Right cardiac atrium (tissue), 5 donors: Measurements from ENCODE around the gene CHD6. TPM values are rescaled to one million over a fixed set of nuclear protein-coding genes. Genes with fewer than 3 reads are reported as not detected.

Experiments used
- ATAC-seq, 2 donors: fragments of 200-7000 bp; cut with Tn5 transposase; one replicate each; pipeline versions ENCODE4 v1.8.0 to v1.9.1; 2020; ENCODE audit warnings: moderate library complexity in 2 of 2, mild to moderate bottlenecking in 1 of 2
- DNase-seq, 3 donors: peaks; one replicate each; pipeline ENCODE4 v3.0.0-alpha.2; 2020
- H3K27ac ChIP-seq: one replicate; pipeline ENCODE4 v1.5.1; 2013; ENCODE audit warnings: mild to moderate bottlenecking, low read length, control low read depth, moderate library complexity
- H3K27me3 ChIP-seq: one replicate; pipeline ENCODE4 v1.6.1; 2013; ENCODE audit not compliant: control insufficient read depth, insufficient read depth
- H3K4me1 ChIP-seq: one replicate; pipeline ENCODE4 v1.6.1; 2013; ENCODE audit warnings: low read length; ENCODE audit not compliant: control insufficient read depth, insufficient read depth
- H3K4me3 ChIP-seq: one replicate; pipeline ENCODE4 v1.5.1; 2013; ENCODE audit warnings: low read length, control low read depth
- H3K9me3 ChIP-seq: one replicate; pipeline ENCODE4 v1.6.1; 2013; ENCODE audit warnings: low read length; ENCODE audit not compliant: control insufficient read depth
- whole genome bisulfite sequencing: extraction: QIAGEN DNeasy Blood & Tissue Kit; methylation state at CpG from one replicate; pipeline ENCODE4 v1.1.7; 2013; 5-methylcytosine and 5-hydroxymethylcytosine counted together
- intact Hi-C, 4 donors: fragments of 100-400 bp; cut with DNase I; formaldehyde crosslinking; loops; one replicate each; pipeline versions ENCODE4 v1.11.0 to v1.14.0; 2022 to 2023
- polyA plus RNA-seq: library from polyadenylated mRNA; stranded (reverse); fragments of 200-250 nt; gene quantifications from one replicate; pipeline ENCODE4 v1.2.3, GENCODE V29; 2013
- total RNA-seq, 4 donors: library from RNA; stranded (reverse); fragmentation: NEBNext Ultra II Directional; extraction: Animal tissue kit (Norgen Biotek cat#: 25700); gene quantifications; one replicate each; pipeline ENCODE4 v1.2.1, GENCODE V29; 2021
- donor health status: healthy with polysubstance abuse.
- donor health status: DM: no; HTN: yes; CAD: no.
- donor health status: DM: no; HTN: no; CAD: no.
- donor health status: DM: no; HTN: yes; CAD: no; lungs with severe emphysema.
- donor health status: DM: yes; HTN: yes; CAD: no.

The CHD6 gene
- total and polyA plus RNA-seq, 5 donors, result 9.7 to 53.9 (median 49.2) TPM

- ATAC-seq, result no peak
- H3K27me3 ChIP-seq, result no peaks in the 10 kb centered on the region
- H3K4me3 ChIP-seq, result no peak overlapping the region
- 89% methylated on average over 1 of the region's 1 CpG for WGBS
- peak in 1 of 3 donors; percentile 68 for DNase-seq
- no peaks in the 10 kb centered on the region for H3K9me3 ChIP-seq
- intact Hi-C loops, result no loop called here
- peak overlapping the region; percentile 36 for H3K27ac ChIP-seq
- H3K4me1 ChIP-seq, result peaks cover 16% of the 10 kb centered on the region
Observed at GRCh38 chr20:41392295-41392694, 225.9 kb downstream of the CHD6 start.

DNA sequence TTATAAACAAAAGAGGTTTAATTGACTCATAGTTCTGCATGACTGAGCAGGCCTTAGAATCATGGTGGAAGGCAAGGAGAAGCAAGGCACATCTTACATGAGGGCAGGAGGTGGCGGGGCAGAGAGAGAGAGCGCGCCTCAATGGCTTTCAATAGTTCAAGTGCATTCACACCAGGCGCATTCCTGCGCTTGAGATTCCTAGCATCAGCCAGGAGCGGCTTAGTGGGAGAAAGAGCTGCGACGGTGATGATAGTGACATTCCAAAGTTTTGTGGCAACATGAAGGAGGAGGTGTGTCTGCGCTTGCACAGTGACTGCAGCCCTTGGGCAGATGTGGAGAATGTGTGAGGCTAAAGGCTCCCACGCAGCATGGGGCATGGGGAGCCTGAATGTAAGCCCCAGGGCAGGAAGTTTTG lies 226.6 kb downstream of the CHD6 start:
- DNase-seq (no peak), ATAC-seq (no peak)
- H3K4me3 ChIP-seq, result no peak overlapping the region
- H3K9me3 ChIP-seq, result no peaks in the 10 kb centered on the region
- intact Hi-C loops, result no loop called here
- H3K27ac ChIP-seq, result no peak overlapping the region
- no peaks in the 10 kb centered on the region for H3K27me3 ChIP-seq
- WGBS, result 72% methylated on average over 10 of the region's 10 CpGs
- peaks cover 19% of the 10 kb centered on the region for H3K4me1 ChIP-seq

GRCh38 chr20:41390889-41391288 lies 227.3 kb downstream of the CHD6 start:
- intact Hi-C loops, result no loop called here
- no peak overlapping the region for H3K27ac ChIP-seq
- 97% methylated on average over 3 of the region's 3 CpGs for WGBS
- DNase-seq (no peak), ATAC-seq (no peak)
- no peaks in the 10 kb centered on the region for H3K27me3 ChIP-seq
- H3K9me3 ChIP-seq, result no peaks in the 10 kb centered on the region
- no peak overlapping the region for H3K4me3 ChIP-seq
- peaks cover 19% of the 10 kb centered on the region for H3K4me1 ChIP-seq

DNA sequence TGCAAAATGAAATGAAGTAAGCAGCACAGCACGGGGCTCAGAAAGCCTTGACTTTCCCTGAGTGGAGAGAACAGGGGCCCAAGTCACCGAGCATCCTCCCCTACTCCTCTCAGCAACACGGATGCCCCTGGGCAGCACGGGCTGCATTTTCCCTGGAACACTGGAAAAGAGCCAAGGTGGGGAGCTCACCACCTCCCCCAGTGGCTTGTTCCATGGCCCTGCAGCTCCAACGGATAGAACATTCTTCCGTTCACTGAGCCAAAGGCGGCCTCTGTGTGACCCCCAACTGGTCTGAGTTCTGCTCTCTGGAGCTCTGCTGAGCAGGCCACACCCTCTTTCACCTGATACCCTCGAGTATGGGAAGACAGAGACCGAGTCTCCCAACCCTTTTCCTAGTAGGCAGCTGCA lies 230.7 kb downstream of the CHD6 start:
- intact Hi-C loops, result no loop called here
- H3K27me3 ChIP-seq, result no peaks in the 10 kb centered on the region
- DNase-seq (peak in 1 of 3 donors; percentile 69), ATAC-seq (peak; percentile 47 to 51)
- H3K27ac ChIP-seq, result no peak overlapping the region
- no peak overlapping the region for H3K4me3 ChIP-seq
- peaks cover 11% of the 10 kb centered on the region for H3K4me1 ChIP-seq
- no peaks in the 10 kb centered on the region for H3K9me3 ChIP-seq
- WGBS, result 26% methylated on average over 9 of the region's 9 CpGs

DNA sequence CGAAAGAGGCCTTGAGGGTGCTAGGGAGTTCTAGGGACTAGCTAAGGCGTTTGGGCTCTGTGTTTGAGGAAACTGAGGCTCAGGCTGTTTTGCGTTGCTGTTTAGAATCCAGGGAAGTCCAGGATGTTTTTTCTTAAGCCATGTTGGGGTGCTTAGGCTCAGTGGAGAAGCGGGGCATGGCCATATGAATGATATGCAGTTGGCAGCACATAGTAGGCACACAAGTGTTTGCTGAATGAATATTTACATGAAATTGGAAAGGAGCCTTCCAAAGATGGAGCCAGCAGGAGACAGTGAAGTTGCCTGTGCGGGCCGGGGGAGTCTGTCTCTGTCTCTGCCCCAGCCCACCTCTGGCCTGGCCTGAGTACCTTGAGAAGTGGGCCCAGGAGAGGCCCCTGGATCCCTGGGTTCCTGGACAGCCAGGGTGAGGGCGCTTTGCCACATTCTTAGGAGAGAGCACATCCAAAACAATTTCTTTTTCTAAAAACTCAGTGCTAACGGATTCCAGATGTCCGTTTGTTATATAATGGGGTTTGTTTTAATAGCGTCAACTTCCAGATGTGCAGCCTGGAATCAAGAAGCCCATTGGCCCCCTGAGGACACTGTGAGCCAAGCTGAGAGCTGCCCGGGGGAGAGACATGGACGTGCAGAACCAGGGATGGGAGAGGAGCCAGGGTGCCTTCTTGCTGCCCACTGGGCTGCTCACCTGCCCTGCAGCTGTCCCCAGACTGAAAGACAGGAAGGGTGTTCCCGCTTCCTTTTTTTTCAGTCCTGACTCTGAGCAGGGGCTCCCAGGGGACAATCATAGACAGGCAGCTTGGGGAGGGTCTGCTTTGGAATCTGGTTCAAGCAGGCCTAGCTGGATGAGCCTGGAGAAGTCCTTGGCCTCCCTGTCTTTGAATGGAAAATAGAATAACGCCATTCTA lies 231.4 kb downstream of the CHD6 start:
- WGBS, result 59% methylated on average over 14 of the region's 14 CpGs
- intact Hi-C loops, result no loop called here
- Histone ChIP-seq H3K4me3 (no peak overlapping the region), H3K4me1 (peaks cover 7% of the 10 kb centered on the region), H3K27ac (no peak overlapping the region), H3K9me3 (no peaks in the 10 kb centered on the region), H3K27me3 (no peaks in the 10 kb centered on the region)
- ATAC-seq (peak; percentile 70 to 86), DNase-seq (peak in 2 of 3 donors; percentile 84 to 89)

DNA sequence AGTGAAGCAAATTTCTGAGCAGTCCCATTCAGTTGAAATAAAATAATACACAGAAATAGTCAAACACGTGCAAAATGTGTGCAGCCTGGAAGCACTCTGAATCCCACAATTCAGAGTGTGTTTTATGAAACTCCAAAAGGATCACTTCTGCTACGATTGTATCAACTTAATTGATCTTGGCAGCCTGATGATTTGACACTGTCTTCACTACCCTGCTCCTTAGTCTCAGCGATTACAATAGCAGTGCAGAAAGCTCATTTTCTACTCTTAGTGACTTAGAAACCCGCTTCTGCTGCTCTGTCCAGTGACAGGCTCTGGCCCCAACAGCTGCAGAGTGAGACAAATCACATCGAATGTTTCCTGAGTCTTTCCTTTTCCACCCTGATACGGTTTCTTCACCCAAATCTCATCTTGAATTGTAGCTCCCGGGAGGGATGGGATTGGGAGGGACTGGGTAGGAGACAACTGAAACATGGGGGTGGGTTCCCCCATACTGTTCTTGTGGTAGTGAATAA lies 235.3 kb downstream of the CHD6 start:
- ATAC-seq, result peak in 1 of 2 donors; percentile 17

DNA sequence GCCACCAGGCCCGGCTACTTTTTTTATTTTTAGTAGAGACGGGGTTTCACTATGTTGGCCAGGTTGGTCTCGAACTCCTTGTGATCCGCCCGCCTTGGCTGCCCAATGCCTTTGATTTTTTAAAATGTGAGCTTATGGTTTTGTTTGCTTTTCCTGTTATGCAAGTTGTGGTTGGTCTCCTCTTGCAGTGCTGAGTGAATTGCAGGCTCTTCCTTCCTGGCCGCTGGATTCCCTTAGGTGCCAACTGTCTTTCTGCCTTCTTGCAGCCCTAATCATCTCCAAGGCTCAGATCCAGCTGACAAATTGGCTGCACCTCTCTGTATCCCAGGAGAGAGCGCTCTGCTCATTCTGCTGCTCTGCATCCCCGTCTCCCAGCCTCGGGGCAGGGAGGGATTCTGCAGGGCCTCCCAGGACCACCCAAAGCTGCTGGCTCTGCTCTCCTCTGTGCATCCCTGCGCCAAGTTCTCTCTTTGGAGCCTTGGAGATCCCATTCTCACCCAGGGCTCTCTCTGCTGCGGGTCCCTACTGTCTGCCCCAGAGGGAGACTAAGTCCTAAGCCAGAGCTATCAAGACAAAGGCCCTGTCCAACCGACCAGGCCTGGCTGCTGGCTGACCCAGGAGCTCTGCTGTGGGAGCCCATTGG lies 237.5 kb downstream of the CHD6 start:
- no peaks in the 10 kb centered on the region for H3K27me3 ChIP-seq
- DNase-seq, result no peak
- 59% methylated on average over 12 of the region's 12 CpGs for WGBS

More for the DNA sequence above, 235.3 kb downstream of the CHD6 start:
- DNase-seq, result no peak
- Histone ChIP-seq H3K27me3 (no peaks in the 10 kb centered on the region), H3K27ac (peak overlapping the region; percentile 27), H3K4me1 (peaks cover 5% of the 10 kb centered on the region), H3K9me3 (no peaks in the 10 kb centered on the region), H3K4me3 (no peak overlapping the region)
- intact Hi-C loops, result no loop called here
- 58% methylated on average over 7 of the region's 7 CpGs for WGBS

DNA sequence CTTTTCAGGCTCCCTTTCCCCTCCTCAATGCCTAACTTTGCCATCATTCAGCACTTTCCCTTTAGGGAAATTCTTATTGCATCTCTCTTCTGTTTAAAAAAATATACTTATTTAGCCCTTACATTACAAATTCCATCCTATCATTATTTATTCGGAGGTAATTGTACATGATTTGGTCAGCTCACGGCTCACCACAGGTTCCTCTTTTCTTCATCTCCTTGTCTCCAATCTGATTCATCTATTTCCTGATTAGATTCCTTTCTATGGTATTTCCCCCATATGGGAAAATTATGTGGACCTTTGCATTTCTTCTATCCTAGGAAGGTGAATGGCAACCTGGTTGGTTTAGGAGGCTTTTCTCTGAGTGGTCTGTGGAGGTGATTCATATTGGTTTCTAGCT lies 238.6 kb downstream of the CHD6 start:
- no peak for DNase-seq
- Histone ChIP-seq H3K27me3 (no peaks in the 10 kb centered on the region), H3K4me1 (no peaks in the 10 kb centered on the region), H3K4me3 (no peak overlapping the region), H3K27ac (no peak overlapping the region), H3K9me3 (no peaks in the 10 kb centered on the region)
- intact Hi-C loops, result no loop called here
- 81% methylated on average over 2 of the region's 2 CpGs for WGBS
- ATAC-seq, result no peak

More for the DNA sequence above, 237.5 kb downstream of the CHD6 start:
- no peak overlapping the region for H3K4me3 ChIP-seq
- intact Hi-C loops, result no loop called here
- H3K9me3 ChIP-seq, result no peaks in the 10 kb centered on the region
- H3K4me1 ChIP-seq, result no peaks in the 10 kb centered on the region
- no peak overlapping the region for H3K27ac ChIP-seq
- peak in 1 of 2 donors; percentile 16 for ATAC-seq

GRCh38 chr20:41377275-41377674 lies 240.9 kb downstream of the CHD6 start:
- no peaks in the 10 kb centered on the region for H3K4me1 ChIP-seq
- no peaks in the 10 kb centered on the region for H3K9me3 ChIP-seq
- DNase-seq (no peak), ATAC-seq (no peak)
- WGBS, result 62% methylated on average over 6 of the region's 6 CpGs
- intact Hi-C loops, result no loop called here
- H3K4me3 ChIP-seq, result no peak overlapping the region
- no peaks in the 10 kb centered on the region for H3K27me3 ChIP-seq
- H3K27ac ChIP-seq, result no peak overlapping the region

DNA sequence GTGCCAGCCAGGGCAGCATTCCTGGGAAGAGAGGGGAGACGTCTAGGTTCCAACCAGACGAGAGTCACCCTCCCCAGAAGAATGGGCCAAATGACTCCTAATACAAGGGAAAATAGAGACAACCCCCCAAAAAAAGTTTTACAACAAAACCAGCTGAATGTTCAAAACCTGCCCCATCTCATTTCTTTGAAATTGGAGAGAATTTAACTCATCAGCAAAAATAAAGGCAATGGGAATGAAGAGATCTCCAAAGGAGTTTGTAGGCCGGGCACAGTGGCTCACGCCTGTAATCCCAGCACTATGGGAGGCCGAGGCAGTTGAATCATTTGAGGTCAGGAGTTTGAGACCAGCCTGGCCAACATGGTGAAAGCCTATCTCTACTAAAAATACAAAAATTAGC lies 241.8 kb downstream of the CHD6 start:
- Histone ChIP-seq H3K4me1 (no peaks in the 10 kb centered on the region), H3K27ac (no peak overlapping the region), H3K27me3 (no peaks in the 10 kb centered on the region), H3K9me3 (no peaks in the 10 kb centered on the region), H3K4me3 (no peak overlapping the region)
- intact Hi-C loops, result no loop called here
- DNase-seq (no peak), ATAC-seq (no peak)
- WGBS, result 94% methylated on average over 5 of the region's 5 CpGs

DNA sequence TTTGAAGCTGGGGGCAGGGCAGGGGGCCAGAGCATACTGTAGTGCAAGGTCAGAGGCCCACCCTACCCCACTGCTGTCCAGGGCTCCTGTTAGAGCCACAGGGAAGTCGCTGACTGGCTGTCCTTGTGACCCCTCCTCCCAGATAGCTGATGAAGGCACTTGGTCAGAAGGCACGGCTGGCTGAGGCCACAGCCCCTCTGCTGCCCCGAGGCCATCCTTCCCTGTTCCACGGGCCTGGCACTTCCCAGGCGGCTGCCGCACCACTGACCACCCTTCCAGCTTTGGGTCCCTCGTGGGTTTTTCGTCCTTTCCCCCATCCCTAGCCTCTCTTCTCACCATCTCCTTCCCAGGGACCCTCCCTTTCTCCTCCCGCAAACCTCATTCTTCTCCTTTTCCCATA lies 242.3 kb downstream of the CHD6 start:
- no peak overlapping the region for H3K27ac ChIP-seq
- no peaks in the 10 kb centered on the region for H3K4me1 ChIP-seq
- intact Hi-C loops, result no loop called here
- DNase-seq (no peak), ATAC-seq (no peak)
- H3K9me3 ChIP-seq, result no peaks in the 10 kb centered on the region
- WGBS, result 84% methylated on average over 9 of the region's 9 CpGs
- H3K4me3 ChIP-seq, result no peak overlapping the region
- no peaks in the 10 kb centered on the region for H3K27me3 ChIP-seq
